Naive thymus-derived CD4-positive, alpha-beta T cell (primary cell): ENCODE results near the gene GTF2H2. TPM values are rescaled to one million over a fixed set of nuclear protein-coding genes. Genes with fewer than 3 reads are reported as not detected.
"Not testable (repeated sequence)": the region's sequence is repeated elsewhere in the genome, so short reads cannot be mapped to it uniquely, and the experiment has no call there.

Source experiments
- ATAC-seq: fragments of 150-1000 bp; cut with Tn5 transposase; 2 replicates; pipeline ENCODE4 v1.10.0; 2021; ENCODE audit warnings: mild to moderate bottlenecking, moderate library complexity
- CTCF ChIA-PET: fragments of 350-600 bp; sonication (Branson Sonifier 250); formaldehyde crosslinking; loops from one replicate; lab custom pipeline; 2021; ENCODE audit warnings: antibody characterized with exemption; lab: Charles Lee
- POLR2A ChIA-PET: fragments of 350-600 bp; sonication (Branson Sonifier 250); formaldehyde crosslinking; loops from one replicate; lab custom pipeline; 2021; ENCODE audit warnings: antibody characterized with exemption, inconsistent platforms; lab: Charles Lee
- DNase-seq, 9 donors: peaks; one replicate each; pipeline versions ENCODE4 v3.0.0 to v3.0.0-alpha.2; 2020 to 2022; ENCODE audit warnings: mixed read lengths in 1 of 9
- H3K27ac ChIP-seq: one replicate; pipeline ENCODE4 v1.7.0; 2013; ENCODE audit warnings: mild to moderate bottlenecking, low read depth, low read length, moderate library complexity
- H3K27me3 ChIP-seq, 2 donors: one replicate each; pipeline ENCODE4 v1.7.0; 2013; ENCODE audit warnings: low read length in 2 of 2, mild to moderate bottlenecking in 2 of 2, moderate library complexity in 2 of 2; ENCODE audit not compliant: control insufficient read depth in 2 of 2, insufficient read depth in 2 of 2
- H3K36me3 ChIP-seq, 3 experiments: 1 replicate in 2 of 3; 2 replicates in 1 of 3; pipeline ENCODE4 v1.7.0; 2013; ENCODE audit warnings: low read length in 3 of 3, mild to moderate bottlenecking in 3 of 3, moderate library complexity in 1 of 3; ENCODE audit not compliant: insufficient read depth in 3 of 3, control insufficient read depth in 2 of 3
- H3K4me1 ChIP-seq, 2 donors: one replicate each; pipeline ENCODE4 v1.7.0; 2013; ENCODE audit warnings: low read length in 2 of 2, mild to moderate bottlenecking in 2 of 2, moderate library complexity in 1 of 2; ENCODE audit not compliant: control insufficient read depth in 2 of 2, insufficient read depth in 2 of 2
- H3K4me3 ChIP-seq: 2 replicates; pipeline ENCODE4 v1.7.0; 2013; ENCODE audit warnings: mild to moderate bottlenecking, low read length
- H3K9me3 ChIP-seq, 3 experiments: 1 replicate in 2 of 3; 2 replicates in 1 of 3; pipeline ENCODE4 v1.7.0; 2013; ENCODE audit warnings: low read length in 3 of 3; ENCODE audit not compliant: control insufficient read depth in 2 of 3
- H3K27ac Mint-ChIP-seq, 9 donors: one replicate each; pipeline ENCODE4 v1.8.0; 2020 to 2022; ENCODE audit warnings: mixed read lengths in 9 of 9, mild to moderate bottlenecking in 8 of 9, moderate library complexity in 5 of 9, inconsistent platforms in 2 of 9
- H3K27me3 Mint-ChIP-seq, 5 donors: one replicate each; pipeline ENCODE4 v1.8.0; 2021 to 2022; ENCODE audit warnings: mixed read lengths in 5 of 5, mild to moderate bottlenecking in 1 of 5
- H3K36me3 Mint-ChIP-seq, 5 donors: one replicate each; pipeline ENCODE4 v1.8.0; 2020 to 2022; ENCODE audit warnings: mixed read lengths in 5 of 5, mild to moderate bottlenecking in 3 of 5, inconsistent platforms in 1 of 5
- H3K4me1 Mint-ChIP-seq, 7 donors: one replicate each; pipeline ENCODE4 v1.8.0; 2020 to 2022; ENCODE audit warnings: mixed read lengths in 7 of 7, mild to moderate bottlenecking in 3 of 7, inconsistent platforms in 1 of 7
- H3K4me3 Mint-ChIP-seq, 10 donors: one replicate each; pipeline ENCODE4 v1.8.0; 2020 to 2022; ENCODE audit warnings: mild to moderate bottlenecking in 10 of 10, mixed read lengths in 10 of 10, moderate library complexity in 6 of 10, inconsistent platforms in 2 of 10
- H3K9me3 Mint-ChIP-seq, 11 donors: one replicate each; pipeline ENCODE4 v1.8.0; 2020 to 2022; ENCODE audit warnings: mixed read lengths in 11 of 11, mild to moderate bottlenecking in 4 of 11, inconsistent platforms in 1 of 11, moderate library complexity in 1 of 11
- intact Hi-C, 2 donors: fragments of 100-400 bp; cut with micrococcal nuclease; formaldehyde crosslinking; loops; one replicate each; pipeline ENCODE4 v1.15.1; 2023
- polyA plus RNA-seq, 2 donors: library from polyadenylated mRNA; unstranded; fragments of 300-500 nt; fragmentation: Illumina TruSeq; gene quantifications; one replicate each; pipeline ENCODE4 v1.2.3, GENCODE V29; 2021
- total RNA-seq, 6 experiments: library from RNA in 5 of 6; stranded (reverse) in 5 of 6; gene quantifications; 1 replicate in 5 of 6; 2 replicates in 1 of 6; pipeline ENCODE4 v1.2.3 and lab custom pipeline; 2021 to 2026

Gene GTF2H2
- total and polyA plus RNA-seq, 7 experiments from 2014 or later: 6.7 to 54.4 (median 23.6) TPM

- H3K4me1 ChIP-seq, H3K27me3 Mint-ChIP-seq, POLR2A ChIA-PET, H3K9me3 Mint-ChIP-seq, H3K4me3 Mint-ChIP-seq, H3K36me3 ChIP-seq, intact Hi-C loops, H3K9me3 ChIP-seq, H3K27ac Mint-ChIP-seq, H3K27ac ChIP-seq, H3K4me3 ChIP-seq, DNase-seq, ATAC-seq, H3K27me3 ChIP-seq, CTCF ChIA-PET, H3K36me3 Mint-ChIP-seq, H3K4me1 Mint-ChIP-seq: not testable (repeated sequence)
Observed at GRCh38 chr5:71086145-71086544, 18.7 kb upstream of the GTF2H2 start.

- POLR2A ChIA-PET, H3K9me3 Mint-ChIP-seq, H3K4me1 ChIP-seq, H3K4me3 Mint-ChIP-seq, H3K9me3 ChIP-seq, H3K36me3 ChIP-seq, H3K27ac ChIP-seq, H3K4me1 Mint-ChIP-seq, ATAC-seq, DNase-seq, H3K4me3 ChIP-seq, H3K27me3 Mint-ChIP-seq, H3K27ac Mint-ChIP-seq, H3K36me3 Mint-ChIP-seq, CTCF ChIA-PET, H3K27me3 ChIP-seq, intact Hi-C loops: not testable (repeated sequence)
Observed at GRCh38 chr5:71084280-71085063, 17.0 kb upstream of the GTF2H2 start.

- H3K4me1 ChIP-seq, H3K9me3 ChIP-seq, H3K9me3 Mint-ChIP-seq, ATAC-seq, DNase-seq, POLR2A ChIA-PET, H3K36me3 Mint-ChIP-seq, H3K4me3 Mint-ChIP-seq, H3K4me3 ChIP-seq, H3K27ac Mint-ChIP-seq, intact Hi-C loops, H3K27me3 ChIP-seq, H3K4me1 Mint-ChIP-seq, H3K27ac ChIP-seq, CTCF ChIA-PET, H3K36me3 ChIP-seq, H3K27me3 Mint-ChIP-seq: not testable (repeated sequence)
Observed at GRCh38 chr5:71082898-71083297, 15.4 kb upstream of the GTF2H2 start.

- ATAC-seq, H3K36me3 ChIP-seq, H3K4me1 Mint-ChIP-seq, H3K27me3 ChIP-seq, DNase-seq, CTCF ChIA-PET, H3K9me3 Mint-ChIP-seq, H3K4me3 Mint-ChIP-seq, H3K9me3 ChIP-seq, H3K4me3 ChIP-seq, POLR2A ChIA-PET, intact Hi-C loops, H3K4me1 ChIP-seq, H3K27ac Mint-ChIP-seq, H3K27ac ChIP-seq, H3K27me3 Mint-ChIP-seq, H3K36me3 Mint-ChIP-seq: not testable (repeated sequence)
Observed at GRCh38 chr5:71082340-71082739, 14.9 kb upstream of the GTF2H2 start.

- H3K27me3 ChIP-seq, H3K27me3 Mint-ChIP-seq, CTCF ChIA-PET, DNase-seq, H3K9me3 Mint-ChIP-seq, H3K4me1 ChIP-seq, H3K4me3 ChIP-seq, H3K4me3 Mint-ChIP-seq, H3K36me3 Mint-ChIP-seq, POLR2A ChIA-PET, H3K9me3 ChIP-seq, H3K27ac ChIP-seq, H3K36me3 ChIP-seq, H3K4me1 Mint-ChIP-seq, intact Hi-C loops, ATAC-seq, H3K27ac Mint-ChIP-seq: not testable (repeated sequence)
Observed at GRCh38 chr5:71061322-71061721, 6.2 kb downstream of the GTF2H2 start.

- H3K4me1 ChIP-seq, H3K4me3 ChIP-seq, H3K36me3 Mint-ChIP-seq, H3K27ac Mint-ChIP-seq, DNase-seq, H3K27me3 ChIP-seq, H3K9me3 ChIP-seq, intact Hi-C loops, ATAC-seq, H3K27ac ChIP-seq, POLR2A ChIA-PET, H3K4me1 Mint-ChIP-seq, H3K9me3 Mint-ChIP-seq, CTCF ChIA-PET, H3K27me3 Mint-ChIP-seq, H3K4me3 Mint-ChIP-seq, H3K36me3 ChIP-seq: not testable (repeated sequence)
Observed at GRCh38 chr5:71059426-71059825, 8.1 kb downstream of the GTF2H2 start.

GRCh38 chr5:71044808-71045207 is 22.7 kb downstream of the GTF2H2 start:
- ATAC-seq, H3K27ac ChIP-seq, H3K9me3 Mint-ChIP-seq, CTCF ChIA-PET, H3K9me3 ChIP-seq, H3K4me1 Mint-ChIP-seq, intact Hi-C loops, H3K27me3 Mint-ChIP-seq, H3K4me3 ChIP-seq, DNase-seq, H3K27me3 ChIP-seq, H3K4me1 ChIP-seq, H3K36me3 ChIP-seq, POLR2A ChIA-PET, H3K36me3 Mint-ChIP-seq, H3K4me3 Mint-ChIP-seq, H3K27ac Mint-ChIP-seq: not testable (repeated sequence)
